GF-D8 (cell line): ENCODE measurements around the gene GABBR1.

Source experiments
- DNase-seq: peaks from one replicate; lab custom pipeline; 2025; lab: John Stamatoyannopoulos, UW

The GABBR1 gene

DNA sequence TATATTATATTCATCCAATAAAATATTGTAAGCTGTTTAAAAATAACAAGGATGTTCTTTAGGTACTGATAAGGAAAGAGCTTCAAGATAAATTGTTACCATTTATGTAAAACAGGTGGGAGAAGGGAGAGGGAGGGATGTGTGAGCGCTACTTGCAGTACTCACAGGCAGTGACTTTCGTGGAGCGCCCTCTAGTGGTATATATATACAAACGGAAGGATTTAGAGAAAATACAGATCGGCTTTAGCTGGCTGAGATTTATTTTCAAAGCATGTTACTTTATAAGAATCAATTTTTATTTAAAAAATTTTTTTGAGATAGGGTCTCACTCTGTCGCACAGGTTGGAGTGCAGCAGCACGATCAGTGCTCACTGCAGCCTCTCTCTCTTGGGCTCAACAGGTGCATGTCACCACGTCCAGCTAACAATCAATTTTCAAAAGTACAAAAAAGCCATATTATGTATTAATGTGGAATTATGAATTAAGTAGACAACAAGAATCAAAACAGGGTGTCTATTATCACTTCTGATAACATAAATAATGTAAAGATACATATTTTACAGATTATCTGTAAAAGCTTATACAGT, 20.6 kb upstream of the GABBR1 start:
- DNase-seq: no peak

DNA sequence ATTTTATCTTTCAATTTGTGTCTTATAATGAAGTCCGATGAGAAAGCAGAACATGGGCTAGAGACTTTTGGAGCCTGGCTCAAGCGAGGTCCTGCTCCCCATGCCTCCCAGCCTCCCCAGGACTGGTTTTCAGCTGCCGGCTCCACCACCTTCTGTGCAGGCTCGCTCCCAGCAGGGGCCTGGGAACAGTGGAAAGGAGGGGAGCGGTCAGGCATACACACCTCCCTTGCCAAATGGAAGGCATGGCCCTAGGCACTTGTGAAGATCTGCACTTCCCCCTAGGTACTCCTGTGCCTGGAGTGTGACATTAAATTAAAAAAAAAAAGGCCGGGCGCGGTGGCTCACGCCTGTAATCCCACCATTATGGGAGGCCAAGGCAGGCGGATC, 19.2 kb upstream of the GABBR1 start:
- no peak for DNase-seq

DNA sequence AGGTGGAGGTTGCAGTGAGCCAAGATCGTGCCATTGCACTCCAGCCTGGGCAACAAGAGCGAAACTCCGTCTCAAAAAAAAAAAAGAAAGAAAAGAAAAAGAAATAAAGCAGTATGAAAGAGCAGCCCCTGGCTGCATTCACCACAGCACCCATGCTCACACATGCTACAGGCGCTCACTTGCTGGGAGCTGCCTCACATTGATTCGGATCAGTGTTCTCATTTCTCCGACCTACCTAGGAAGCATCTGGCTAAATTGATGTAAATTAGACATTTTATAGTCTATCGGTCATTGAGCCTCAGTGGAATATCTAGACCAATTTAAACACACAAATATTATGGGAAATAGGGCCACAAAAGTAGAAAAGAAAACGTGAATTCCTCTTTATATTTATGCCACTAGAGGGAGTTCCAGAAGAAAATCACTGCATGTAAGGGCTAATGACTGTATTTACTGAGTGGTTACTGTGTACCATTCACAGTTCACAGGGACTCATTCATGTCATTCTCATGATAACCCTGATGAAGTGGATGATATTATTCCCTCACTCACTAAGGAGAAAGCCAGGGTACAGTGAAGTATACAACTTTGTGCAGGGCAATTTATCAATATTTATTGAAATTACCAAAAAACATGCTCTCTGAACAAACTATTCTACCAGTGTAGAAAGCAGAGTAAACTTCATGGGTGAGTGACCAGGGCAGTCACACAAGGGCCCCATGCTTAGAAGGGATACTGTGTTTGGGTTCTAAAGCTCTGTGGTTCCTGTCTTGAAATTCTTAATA, 18.6 kb upstream of the GABBR1 start:
- no peak for DNase-seq

DNA sequence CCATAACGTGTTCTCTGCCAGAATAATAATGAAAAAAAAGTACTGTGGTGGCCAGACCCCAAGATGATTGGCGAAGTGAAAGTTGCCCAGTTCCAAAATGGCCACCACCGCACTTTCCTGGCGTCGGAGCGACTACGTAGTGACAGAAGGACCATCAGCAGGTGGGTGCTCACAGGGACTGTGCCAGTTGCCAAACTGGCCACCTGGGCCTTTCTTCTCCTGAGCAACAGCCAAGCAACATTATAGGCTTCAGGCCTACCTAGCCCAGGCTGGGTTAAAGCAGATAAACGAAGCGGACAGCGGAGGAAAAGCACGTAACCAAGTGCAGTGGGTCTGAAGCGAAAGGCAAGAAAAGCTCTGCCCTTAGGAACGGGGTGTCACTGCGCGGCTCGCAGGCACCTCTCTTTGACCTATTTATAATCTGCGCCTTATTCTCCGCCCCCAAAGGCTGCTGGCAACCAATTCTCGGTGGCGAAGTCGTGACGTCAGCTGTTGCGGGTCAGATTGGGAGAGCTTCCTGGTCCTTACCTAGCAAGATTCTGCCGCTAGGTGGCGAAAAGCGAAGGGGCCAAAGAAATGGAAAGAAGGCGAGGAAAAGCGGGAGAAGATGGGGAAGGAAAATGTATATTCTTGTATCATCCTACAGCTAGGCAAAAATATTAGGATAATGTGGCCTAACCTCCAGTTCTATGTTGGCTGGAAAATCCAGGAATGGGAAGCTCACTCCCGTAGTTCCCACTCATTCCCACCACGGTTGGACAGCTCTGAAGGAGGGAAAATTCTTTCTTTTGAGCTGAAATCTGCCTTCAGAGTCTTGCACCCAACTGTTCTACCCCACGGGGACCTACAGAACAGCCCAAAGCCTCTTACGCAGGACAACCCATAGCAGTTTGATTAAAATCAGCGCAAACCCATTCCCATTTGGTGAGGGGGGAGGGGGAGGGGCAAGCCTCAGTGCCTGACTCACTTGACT, 17.0 kb upstream of the GABBR1 start:
- peak; percentile 63 for DNase-seq

DNA sequence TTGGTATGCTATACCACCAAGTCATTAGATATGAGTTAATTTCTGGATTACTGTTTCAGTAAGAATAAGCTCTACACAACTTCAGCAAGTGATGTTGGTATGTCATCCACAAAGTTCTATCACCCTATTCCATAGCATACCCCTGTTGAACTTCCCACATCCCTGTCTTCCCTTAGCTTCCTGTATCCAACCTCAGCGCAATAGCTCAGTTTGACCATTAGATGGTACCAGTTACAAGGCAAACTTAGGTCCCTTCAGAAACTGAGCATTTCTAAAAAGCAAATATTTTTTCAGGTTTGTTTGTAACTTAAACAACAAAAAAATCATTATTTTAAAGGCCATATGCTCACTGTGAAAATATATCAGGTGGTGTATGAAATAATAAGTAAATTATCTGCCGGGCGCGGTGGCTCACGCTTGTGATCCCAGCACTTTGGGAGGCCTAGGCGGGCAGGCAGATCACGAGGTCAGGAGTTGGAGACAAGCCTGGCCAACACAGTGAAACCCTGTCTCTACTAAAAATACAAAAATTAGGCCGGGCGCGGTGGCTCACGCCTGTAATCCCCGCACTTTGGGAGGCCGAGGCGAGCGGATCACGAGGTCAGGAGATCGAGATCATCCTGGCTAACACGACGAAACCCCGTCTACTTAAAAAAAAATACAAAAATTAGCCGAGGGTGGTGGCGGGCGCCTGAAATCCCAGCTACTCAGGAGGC, 15.1 kb upstream of the GABBR1 start:
- DNase-seq: no peak

DNA sequence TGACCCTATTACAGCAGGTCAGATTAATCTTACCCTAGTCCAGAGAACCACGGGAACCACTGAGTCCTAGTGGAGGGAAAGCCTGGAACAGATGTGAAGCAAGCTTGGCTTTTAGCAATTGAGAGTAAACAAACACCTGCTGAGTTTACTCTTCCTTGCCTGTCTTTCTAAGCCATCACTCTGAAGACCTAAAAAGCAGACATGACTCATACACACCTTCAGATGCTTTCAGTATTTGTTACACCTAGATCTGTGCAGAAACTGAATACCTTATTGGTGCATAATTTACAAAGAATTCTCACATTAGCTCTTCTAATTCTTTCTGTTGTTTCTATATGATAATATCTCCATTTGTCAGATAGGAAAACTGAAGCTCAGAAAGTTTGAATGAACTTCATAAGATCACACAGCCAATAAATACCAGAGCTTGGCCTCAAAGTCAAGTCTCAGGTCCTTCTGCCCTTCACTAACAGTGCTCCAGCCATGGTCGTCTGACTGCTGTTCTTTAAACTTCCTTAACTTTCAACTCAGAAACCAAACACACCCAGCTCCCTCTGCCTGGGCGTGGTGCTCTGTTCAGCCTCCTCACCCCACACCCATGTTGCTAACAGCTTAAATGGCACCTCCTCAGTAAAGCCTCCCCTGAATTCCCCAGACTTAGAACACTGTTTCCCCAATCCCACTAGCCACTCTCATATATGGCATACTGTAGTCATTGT, 8.6 kb upstream of the GABBR1 start:
- DNase-seq: no peak

DNA sequence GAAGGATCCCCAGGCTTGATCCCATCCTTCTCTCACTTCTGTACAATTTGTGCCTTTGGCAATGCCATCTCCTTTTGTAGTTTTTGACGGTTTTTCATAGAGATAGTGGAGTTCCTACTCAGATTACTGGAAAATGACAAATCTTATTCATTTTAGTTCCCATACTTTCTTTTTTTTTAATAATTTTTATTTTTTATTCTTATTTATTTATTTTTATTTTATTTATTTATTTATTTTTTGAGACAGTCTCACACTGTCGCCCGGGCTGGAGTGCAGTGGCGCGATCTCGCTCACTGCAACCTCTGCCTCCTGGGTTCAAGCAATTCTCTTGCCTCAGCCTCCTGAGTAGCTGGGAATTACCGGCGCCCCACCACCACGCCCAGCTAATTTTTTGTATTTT, 4.3 kb upstream of the GABBR1 start:
- DNase-seq: no peak

DNA sequence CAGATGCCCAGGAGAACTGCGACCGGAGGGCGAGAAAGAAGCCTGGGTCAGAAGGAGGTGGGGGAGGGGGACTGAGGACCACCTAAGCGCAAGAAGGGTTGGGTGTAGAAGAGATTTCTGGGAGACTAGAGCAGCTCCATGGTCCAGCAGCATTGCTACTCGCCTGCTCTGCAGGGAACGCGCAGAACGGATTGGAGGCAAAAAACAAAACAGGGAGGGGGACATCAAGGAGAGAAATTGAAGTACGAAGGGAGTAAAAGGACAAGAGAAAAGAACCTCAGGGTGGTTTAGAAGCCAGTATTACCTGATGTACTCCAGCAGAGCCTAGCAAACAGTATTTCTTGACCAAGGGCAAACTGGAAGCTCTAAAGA, 537 bp upstream of the GABBR1 start:
- DNase-seq: no peak

DNA sequence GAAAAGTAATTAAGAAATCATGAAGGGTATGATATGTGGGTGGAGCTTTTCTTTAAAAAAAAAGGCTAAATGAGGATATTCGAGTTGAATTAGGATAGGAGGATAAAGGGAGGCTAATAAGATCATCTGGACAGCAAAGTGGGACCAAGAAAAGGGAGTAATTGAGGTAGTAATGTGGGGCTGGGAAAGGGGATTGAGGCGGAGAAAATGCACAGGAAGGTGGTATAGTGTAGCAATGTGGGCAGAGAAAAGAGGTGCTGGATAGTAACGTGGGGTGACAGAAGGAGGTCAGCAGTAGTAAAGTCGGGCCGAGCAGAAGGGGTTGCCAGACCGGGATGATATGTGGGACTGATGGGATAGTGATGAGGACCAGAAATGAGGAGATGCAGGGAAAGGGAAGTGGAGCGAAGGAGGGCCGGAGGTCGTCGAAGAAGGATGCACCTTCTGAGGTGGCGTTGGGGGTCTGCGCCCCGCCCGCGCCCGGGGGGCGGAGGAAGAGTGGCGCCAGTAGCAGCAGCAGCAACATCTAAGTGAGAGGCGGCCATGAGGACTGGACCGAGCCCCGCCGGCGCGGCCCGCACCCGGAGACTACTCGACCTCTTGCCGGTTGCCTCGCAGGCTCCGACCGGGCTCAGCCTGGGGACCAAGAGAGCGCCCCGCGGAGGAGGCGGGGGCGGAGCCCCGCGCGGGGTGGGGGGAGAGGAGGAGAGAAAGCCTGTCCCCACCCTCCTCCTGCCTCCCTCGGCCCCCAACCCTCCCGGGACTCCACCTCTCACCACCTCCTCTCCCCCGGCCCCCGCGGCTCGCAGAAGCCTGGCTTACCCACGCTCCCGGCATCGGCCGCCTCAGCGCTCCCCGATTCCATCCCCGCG, 887 bp downstream of the GABBR1 start:
- no peak for DNase-seq

DNA sequence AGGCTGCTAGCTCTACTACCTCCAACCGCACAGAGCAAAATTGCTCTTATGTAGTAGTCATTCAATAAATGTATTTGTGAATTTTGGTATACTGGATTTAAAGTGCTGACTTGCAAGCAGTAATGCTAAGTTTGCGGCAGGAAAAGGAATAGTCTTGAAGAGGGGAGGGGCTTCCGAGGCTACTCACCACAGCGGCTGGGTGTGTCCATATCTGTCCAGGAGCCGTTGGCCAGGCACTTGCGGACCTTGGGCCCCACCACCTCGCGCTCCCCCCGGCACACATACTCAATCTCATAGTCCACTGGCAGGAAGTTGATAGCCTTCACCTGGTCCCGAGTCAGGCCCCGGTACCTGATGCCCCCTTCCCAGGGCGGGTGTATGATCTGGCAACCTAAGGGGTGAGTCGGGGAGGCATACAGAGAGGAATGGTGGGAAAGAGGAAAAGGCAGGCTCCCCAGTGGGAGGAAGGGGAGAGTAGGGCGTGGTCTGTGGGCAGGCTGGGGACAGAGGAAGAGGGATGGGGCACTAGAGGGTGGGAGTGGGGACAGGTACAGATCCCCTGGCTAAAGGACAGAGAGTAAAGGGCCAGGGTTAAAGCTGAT, 1.7 kb downstream of the GABBR1 start:
- DNase-seq: no peak

DNA sequence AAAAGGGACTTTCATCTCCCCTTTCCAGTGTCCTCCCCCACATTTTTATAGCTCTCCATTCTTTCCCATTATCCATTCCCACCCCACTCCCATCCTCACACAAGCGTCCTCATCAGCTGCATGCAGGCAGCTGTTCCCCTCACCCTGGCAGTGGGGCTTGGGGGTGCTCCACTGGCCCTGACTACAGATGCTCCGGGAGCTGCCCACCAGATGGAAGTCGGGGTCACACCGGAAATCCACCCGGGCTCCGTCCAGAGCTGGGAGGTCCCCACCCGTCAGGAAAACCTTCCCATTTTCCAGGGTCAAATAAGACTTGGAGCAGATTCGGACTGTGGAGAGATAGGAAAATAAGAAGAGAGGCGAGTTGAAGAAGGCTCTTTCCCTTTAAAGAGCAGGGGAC, 2.7 kb downstream of the GABBR1 start:
- no peak for DNase-seq

DNA sequence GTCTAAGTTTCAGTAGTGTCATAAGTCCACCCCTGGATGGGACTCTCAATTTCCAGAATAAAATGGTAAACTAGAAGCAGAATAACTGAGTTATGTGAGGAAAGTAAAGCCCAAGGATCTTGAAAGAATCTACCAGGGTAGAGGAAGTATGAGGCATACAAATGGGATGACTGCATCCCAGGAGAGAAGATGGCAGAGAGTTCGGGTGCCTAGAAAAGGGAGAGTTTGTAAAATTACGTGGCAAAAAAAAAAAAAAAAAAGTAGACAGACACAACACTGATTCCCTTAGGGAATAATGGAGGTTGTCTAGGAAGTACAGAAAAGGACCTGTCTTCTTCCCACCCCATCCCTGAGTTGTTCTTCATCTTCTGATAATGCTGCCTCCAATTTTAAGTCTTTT, 3.4 kb downstream of the GABBR1 start:
- DNase-seq: no peak

DNA sequence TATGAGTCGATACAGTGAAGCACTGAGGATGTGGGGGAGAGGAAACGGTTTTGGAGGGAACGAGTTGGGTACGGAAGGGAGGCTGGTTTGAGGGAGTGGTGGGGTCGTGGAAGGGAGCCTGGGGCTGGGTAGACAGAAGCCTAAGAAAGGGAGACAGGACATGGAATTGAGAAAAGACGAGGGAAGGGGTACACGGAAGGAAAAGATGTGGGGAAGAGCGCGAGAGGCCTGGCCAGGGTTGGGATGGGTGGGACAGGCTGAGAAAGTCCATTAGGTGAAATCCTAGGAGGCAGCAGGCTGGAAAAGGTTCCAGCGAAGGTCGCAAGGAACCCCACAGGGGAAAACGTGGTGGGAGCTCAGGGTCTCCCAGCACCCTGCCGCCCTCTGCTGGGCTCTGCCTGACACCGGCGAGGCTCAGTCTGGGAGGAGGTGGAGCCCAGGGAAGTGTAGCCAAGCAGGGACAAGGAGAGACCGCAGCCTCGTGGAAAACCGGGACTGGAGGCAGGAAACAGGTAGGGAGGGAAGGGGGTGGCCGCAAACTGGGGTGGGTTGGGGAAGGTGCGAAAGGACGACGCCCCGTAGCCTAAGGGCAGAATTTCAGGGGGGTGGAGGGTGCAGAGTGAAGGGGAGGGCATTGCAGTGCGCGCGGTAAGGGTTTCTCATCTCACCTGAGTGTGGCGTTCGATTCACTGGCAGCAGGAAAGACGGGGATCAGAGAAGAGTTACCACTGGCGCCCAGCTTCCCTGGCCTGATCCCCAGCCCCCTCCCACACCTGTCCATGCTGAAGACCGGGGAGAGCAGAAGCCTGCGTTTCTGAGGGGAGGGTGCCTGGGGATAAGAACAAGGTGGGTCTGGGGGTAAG, 4.3 kb downstream of the GABBR1 start:
- no peak for DNase-seq

DNA sequence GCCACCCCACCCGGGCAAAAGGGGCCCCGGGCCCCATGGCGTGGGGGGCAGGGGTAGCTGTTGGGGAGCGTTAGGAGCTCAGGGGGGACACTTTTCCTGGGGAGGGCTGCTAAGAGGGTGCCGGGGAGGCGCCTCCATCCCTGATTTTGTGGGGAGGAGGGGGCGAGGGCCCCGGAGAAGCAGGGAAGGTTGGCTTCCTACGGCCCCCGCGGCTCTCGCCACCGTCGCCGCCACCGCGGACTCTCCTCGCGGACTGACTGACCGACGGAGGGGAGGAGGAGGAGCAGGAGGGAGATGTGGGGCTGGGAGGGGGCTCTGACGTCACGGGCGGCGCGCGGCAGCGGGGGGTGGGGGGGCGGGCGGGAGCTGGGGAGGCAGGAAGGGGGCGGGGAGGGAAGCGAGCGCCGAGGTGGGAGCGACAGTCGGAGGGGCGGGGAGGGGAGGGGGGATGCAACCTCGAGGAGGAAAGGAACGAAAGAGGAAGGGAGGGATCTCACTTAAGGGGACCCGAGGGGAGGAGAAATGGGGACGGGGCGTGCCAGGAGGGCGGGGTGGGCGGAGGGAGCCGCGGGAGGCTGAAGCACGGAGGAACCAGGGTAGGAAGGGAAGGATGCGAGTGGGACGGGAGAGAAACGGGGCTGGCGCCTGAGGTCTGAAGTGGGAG, 5.1 kb downstream of the GABBR1 start:
- DNase-seq: no peak

DNA sequence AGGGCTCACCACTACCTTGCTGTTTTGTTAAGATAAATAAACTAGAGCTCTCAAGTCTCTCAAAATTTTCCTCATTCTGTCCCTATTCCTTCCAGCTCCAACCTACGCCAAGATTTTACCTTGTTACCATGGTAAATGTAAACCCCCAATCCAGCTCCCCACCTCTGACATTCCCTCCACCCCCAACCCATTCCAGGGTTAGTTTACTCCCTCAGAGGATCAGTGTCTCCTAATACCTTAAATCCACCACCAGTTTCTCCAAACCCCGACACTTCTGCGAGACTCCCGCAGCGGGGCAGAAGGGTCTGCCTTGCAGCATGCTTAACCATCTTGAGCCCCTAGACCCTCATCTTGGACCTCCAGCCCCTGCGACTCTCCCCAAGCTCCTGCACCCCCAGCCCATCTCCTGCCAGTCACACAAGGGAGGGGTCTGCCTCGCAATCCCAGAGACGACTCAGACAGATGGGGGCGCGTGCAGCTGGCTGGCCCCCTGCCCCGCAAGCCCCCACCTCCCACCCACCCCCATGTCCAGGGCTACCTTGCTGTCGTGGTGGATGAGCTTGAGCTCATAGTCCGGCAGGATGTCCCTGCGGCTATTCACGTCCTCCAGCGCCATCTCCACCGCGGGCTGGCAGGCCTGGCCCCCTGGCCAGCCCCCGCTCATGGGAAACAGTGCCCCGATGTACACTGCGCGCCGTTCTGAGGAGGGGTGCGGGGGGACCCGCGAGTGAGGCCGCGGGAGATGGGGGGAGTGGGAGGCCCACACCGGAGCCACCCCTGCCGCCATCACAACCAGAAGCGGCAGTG, 5.8 kb downstream of the GABBR1 start:
- no peak for DNase-seq

DNA sequence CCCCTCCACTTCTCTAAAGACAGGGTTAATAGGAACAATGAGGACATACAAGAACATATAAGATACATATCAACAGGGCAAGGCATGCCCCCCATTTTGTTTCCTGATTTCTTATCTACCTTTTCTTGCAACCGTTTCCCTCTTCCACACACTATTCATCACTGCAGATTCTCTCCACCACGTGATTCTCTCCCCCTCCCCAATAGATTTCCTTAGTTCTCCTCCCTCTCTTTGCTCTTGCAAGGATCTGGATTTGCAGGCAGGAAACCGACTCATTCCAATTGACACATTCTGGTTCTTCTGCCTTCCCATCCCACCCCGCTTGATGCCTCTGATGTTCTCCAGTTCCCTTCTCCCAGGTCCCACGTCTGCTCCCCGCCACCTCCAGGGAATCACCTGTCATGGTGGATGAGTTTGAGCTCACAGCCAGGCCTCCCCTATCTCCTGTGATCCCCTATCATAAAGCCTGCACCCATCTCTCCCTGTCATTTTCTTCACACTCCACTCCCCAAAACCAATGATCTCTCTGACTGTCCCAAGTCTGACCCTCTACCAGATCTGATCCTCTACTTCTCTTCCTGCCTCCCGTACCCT, 7.5 kb downstream of the GABBR1 start:
- no peak for DNase-seq

DNA sequence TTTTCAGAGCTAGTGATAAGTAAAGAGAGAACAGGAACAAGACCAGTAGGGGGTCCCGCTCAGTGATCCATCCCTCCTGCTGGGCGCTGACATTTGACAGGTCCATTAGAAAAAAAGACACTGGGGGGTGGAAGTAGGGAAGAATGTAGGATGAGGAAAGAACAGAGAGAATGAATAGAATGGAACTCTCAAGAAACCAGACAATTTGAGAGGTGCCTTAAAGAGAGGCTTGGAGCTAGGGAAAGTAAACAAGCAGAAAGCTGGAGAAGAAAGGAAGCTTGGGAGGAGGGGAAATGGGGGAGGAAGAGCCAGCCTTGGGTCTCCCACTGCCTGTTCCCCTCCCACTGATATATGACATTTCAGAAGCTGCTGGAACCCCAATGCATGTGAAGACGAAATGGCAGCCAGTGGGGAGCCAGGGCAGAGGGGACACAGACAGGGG, 8.4 kb downstream of the GABBR1 start:
- no peak for DNase-seq
